ENCODE data around the gene ALK.

Gene ALK

DNA sequence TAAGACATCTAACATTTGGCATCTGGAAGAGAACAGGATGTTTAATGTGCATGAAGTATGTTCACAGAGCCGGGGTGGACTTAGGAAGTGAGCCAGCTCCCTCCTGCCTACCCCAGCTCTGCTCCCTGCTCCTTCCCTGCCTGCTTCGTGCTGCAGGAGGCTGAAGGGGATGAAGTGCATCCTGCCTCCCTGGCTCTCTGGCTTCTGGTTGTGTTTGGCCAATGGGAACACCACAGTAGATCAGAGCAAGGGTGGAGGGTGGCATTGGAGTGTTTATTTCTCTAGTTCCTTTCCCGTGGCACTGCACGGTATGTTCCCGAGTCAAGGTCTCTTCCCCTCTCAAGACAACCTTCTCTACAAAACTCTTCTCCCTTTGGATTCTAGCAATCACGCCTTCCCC lies 426.3 kb downstream of the ALK start:
- Histone ChIP-seq H3K4me1 (ENCODE audit: insufficient read depth, insufficient read length) (no peaks in the 10 kb centered on the region), H3K36me3 (ENCODE audit: insufficient read depth, insufficient read length, low read length) (no peaks in the 10 kb centered on the region), H3K4me3 (ENCODE audit: insufficient read length, low read depth) (no peak overlapping the region), H3K27me3 (ENCODE audit: insufficient read depth, insufficient read length) (no peaks in the 10 kb centered on the region), H3K9me3 (ENCODE audit: insufficient read depth, low read length) (no peaks in the 10 kb centered on the region), H3K9ac (ENCODE audit: insufficient read length, low read depth) (no peak overlapping the region)
- no peak for DNase-seq (ENCODE audit: low read depth, low spot score)
- TF ChIP-seq YY1 (IDR thresholded peaks at IDR 0.05; ENCODE audit: insufficient read depth, insufficient read length) = no peak
- no peak for TF ChIP-seq ZNF274 (IDR thresholded peaks at IDR 0.05; ENCODE audit: low read depth, low read length)
- TF ChIP-seq SUZ12 (IDR thresholded peaks at IDR 0.05; ENCODE audit: extremely low read depth, insufficient read depth, insufficient read length) = no peak

- Histone ChIP-seq H3K4me3 (ENCODE audit: insufficient read length, low read depth) (no peak overlapping the region), H3K27me3 (ENCODE audit: insufficient read depth, insufficient read length) (no peaks in the 10 kb centered on the region), H3K9me3 (ENCODE audit: insufficient read depth, low read length) (no peaks in the 10 kb centered on the region), H3K36me3 (ENCODE audit: insufficient read depth, insufficient read length, low read length) (no peaks in the 10 kb centered on the region), H3K9ac (ENCODE audit: insufficient read length, low read depth) (no peak overlapping the region), H3K4me1 (ENCODE audit: insufficient read depth, insufficient read length) (no peaks in the 10 kb centered on the region)
- no peak for TF ChIP-seq ZNF274 (IDR thresholded peaks at IDR 0.05; ENCODE audit: low read depth, low read length)
- no peak for TF ChIP-seq YY1 (IDR thresholded peaks at IDR 0.05; ENCODE audit: insufficient read depth, insufficient read length)
- no peak for TF ChIP-seq SUZ12 (IDR thresholded peaks at IDR 0.05; ENCODE audit: extremely low read depth, insufficient read depth, insufficient read length)
- no peak for DNase-seq (ENCODE audit: low read depth, low spot score)
Measured at GRCh38 chr2:29492701-29493100, 428.7 kb downstream of the ALK start.

DNA sequence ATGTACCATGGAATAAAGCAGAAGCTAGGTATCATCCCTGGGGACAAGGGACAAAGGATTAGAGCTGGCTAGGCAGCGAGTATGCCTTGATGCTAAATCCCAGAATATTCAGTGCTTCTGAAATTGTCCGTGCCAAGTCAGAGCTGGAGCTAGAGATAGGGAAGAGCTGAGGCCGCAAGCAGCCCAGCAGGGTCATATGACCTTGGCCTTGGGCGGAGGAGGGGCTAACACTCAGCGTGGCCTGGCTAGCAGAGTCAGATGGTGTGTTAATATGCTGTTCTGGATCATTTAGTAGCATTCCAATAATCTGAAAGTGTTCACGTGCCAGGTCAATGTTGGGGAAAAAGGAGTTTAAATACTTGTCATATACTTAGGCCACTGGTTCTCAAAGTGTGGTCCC lies 431.3 kb downstream of the ALK start:
- Histone ChIP-seq H3K9ac (ENCODE audit: insufficient read length, low read depth) (no peak overlapping the region), H3K27me3 (ENCODE audit: insufficient read depth, insufficient read length) (no peaks in the 10 kb centered on the region), H3K9me3 (ENCODE audit: insufficient read depth, low read length) (no peaks in the 10 kb centered on the region), H3K4me3 (ENCODE audit: insufficient read length, low read depth) (no peak overlapping the region), H3K4me1 (ENCODE audit: insufficient read depth, insufficient read length) (peaks cover 2% of the 10 kb centered on the region), H3K36me3 (ENCODE audit: insufficient read depth, insufficient read length, low read length) (no peaks in the 10 kb centered on the region)
- TF ChIP-seq ZNF274 (IDR thresholded peaks at IDR 0.05; ENCODE audit: low read depth, low read length) = no peak
- TF ChIP-seq YY1 (IDR thresholded peaks at IDR 0.05; ENCODE audit: insufficient read depth, insufficient read length) = no peak
- no peak for TF ChIP-seq SUZ12 (IDR thresholded peaks at IDR 0.05; ENCODE audit: extremely low read depth, insufficient read depth, insufficient read length)
- DNase-seq (ENCODE audit: low read depth, low spot score) = no peak

DNA sequence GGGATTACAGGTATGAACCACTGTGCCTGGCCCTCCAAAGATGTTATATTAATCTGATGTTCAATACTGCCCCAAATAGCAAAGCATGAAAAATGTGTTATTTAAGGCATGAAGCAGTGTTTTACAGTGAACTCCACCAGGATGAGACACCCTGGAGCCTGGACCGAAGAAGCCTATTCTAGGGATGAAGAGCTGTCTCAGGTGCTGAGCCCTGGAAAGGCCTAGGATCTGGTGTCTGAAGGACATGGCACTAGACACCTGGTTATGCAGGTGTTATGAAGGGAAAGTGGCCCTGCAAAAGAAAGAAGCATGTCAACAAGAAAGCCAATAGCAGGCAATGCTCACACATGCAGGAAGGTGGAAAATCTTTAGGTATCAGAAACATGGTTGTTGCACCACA lies 431.8 kb downstream of the ALK start:
- no peak overlapping the region for H3K9ac ChIP-seq (ENCODE audit: insufficient read length, low read depth)
- DNase-seq (ENCODE audit: low read depth, low spot score) = no peak
- TF ChIP-seq SUZ12 (IDR thresholded peaks at IDR 0.05; ENCODE audit: extremely low read depth, insufficient read depth, insufficient read length) = no peak
- TF ChIP-seq YY1 (IDR thresholded peaks at IDR 0.05; ENCODE audit: insufficient read depth, insufficient read length) = no peak
- TF ChIP-seq ZNF274 (IDR thresholded peaks at IDR 0.05; ENCODE audit: low read depth, low read length) = no peak
- H3K4me1 ChIP-seq (ENCODE audit: insufficient read depth, insufficient read length) = peaks cover 2% of the 10 kb centered on the region
- H3K36me3 ChIP-seq (ENCODE audit: insufficient read depth, insufficient read length, low read length) = no peaks in the 10 kb centered on the region
- no peaks in the 10 kb centered on the region for H3K27me3 ChIP-seq (ENCODE audit: insufficient read depth, insufficient read length)
- no peaks in the 10 kb centered on the region for H3K9me3 ChIP-seq (ENCODE audit: insufficient read depth, low read length)
- H3K4me3 ChIP-seq (ENCODE audit: insufficient read length, low read depth) = no peak overlapping the region

GRCh38 chr2:29487967-29488555 lies 433.3 kb downstream of the ALK start:
- Histone ChIP-seq H3K9ac (ENCODE audit: insufficient read length, low read depth) (no peak overlapping the region), H3K27me3 (ENCODE audit: insufficient read depth, insufficient read length) (no peaks in the 10 kb centered on the region), H3K4me1 (ENCODE audit: insufficient read depth, insufficient read length) (peaks cover 2% of the 10 kb centered on the region), H3K36me3 (ENCODE audit: insufficient read depth, insufficient read length, low read length) (no peaks in the 10 kb centered on the region), H3K9me3 (ENCODE audit: insufficient read depth, low read length) (no peaks in the 10 kb centered on the region), H3K4me3 (ENCODE audit: insufficient read length, low read depth) (no peak overlapping the region)
- TF ChIP-seq YY1 (IDR thresholded peaks at IDR 0.05; ENCODE audit: insufficient read depth, insufficient read length) = no peak
- no peak for TF ChIP-seq SUZ12 (IDR thresholded peaks at IDR 0.05; ENCODE audit: extremely low read depth, insufficient read depth, insufficient read length)
- no peak for TF ChIP-seq ZNF274 (IDR thresholded peaks at IDR 0.05; ENCODE audit: low read depth, low read length)
- no peak for DNase-seq (ENCODE audit: low read depth, low spot score)

GRCh38 chr2:29485631-29486030 lies 435.8 kb downstream of the ALK start:
- no peaks in the 10 kb centered on the region for H3K27me3 ChIP-seq (ENCODE audit: insufficient read depth, insufficient read length)
- TF ChIP-seq SUZ12 (IDR thresholded peaks at IDR 0.05; ENCODE audit: extremely low read depth, insufficient read depth, insufficient read length) (no peak), YY1 (IDR thresholded peaks at IDR 0.05; ENCODE audit: insufficient read depth, insufficient read length) (no peak), ZNF274 (IDR thresholded peaks at IDR 0.05; ENCODE audit: low read depth, low read length) (no peak)
- no peak for DNase-seq (ENCODE audit: low read depth, low spot score)
- H3K9me3 ChIP-seq (ENCODE audit: insufficient read depth, low read length) = no peaks in the 10 kb centered on the region
- H3K36me3 ChIP-seq (ENCODE audit: insufficient read depth, insufficient read length, low read length) = no peaks in the 10 kb centered on the region
- H3K4me1 ChIP-seq (ENCODE audit: insufficient read depth, insufficient read length) = peaks cover 2% of the 10 kb centered on the region
- no peak overlapping the region for H3K4me3 ChIP-seq (ENCODE audit: insufficient read length, low read depth)
- no peak overlapping the region for H3K9ac ChIP-seq (ENCODE audit: insufficient read length, low read depth)

DNA sequence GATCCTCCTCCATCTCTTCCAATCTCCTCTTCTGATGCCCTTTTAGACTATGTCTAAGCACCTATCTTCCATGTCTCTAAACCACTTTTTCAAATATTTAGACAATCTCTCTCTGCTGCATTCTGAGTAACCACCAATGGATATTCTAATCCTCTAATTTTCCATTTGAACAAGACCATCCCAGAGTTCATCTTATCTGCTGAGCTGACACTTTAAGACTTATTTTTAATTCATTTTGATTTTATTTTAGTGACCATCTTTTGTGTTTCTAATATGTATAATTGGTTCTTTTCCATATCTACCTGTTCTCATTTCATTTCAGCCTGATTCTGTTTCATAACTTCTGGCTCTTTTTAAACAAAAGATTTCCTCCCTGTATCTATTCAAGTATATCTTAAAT lies 436.3 kb downstream of the ALK start:
- Histone ChIP-seq H3K9me3 (ENCODE audit: insufficient read depth, low read length) (no peaks in the 10 kb centered on the region), H3K9ac (ENCODE audit: insufficient read length, low read depth) (no peak overlapping the region), H3K36me3 (ENCODE audit: insufficient read depth, insufficient read length, low read length) (no peaks in the 10 kb centered on the region), H3K4me3 (ENCODE audit: insufficient read length, low read depth) (no peak overlapping the region), H3K4me1 (ENCODE audit: insufficient read depth, insufficient read length) (peaks cover 2% of the 10 kb centered on the region), H3K27me3 (ENCODE audit: insufficient read depth, insufficient read length) (no peaks in the 10 kb centered on the region)
- TF ChIP-seq YY1 (IDR thresholded peaks at IDR 0.05; ENCODE audit: insufficient read depth, insufficient read length) (no peak), SUZ12 (IDR thresholded peaks at IDR 0.05; ENCODE audit: extremely low read depth, insufficient read depth, insufficient read length) (no peak), ZNF274 (IDR thresholded peaks at IDR 0.05; ENCODE audit: low read depth, low read length) (no peak)
- no peak for DNase-seq (ENCODE audit: low read depth, low spot score)

Data from NT2/D1 (cell line).